HFF-Myc (cell line): ENCODE measurements around the gene GRIK4.
A peak's percentile ranks its signal among the peaks of the same experiment; 100 is the strongest.

Source experiments
- DNase-seq: peaks from one replicate; pipeline ENCODE4 v3.0.0-alpha.2; 2011; ENCODE audit warnings: low read depth; ENCODE audit errors: extremely low read depth
- H3K4me3 ChIP-seq: replicated peaks from 2 replicates; pipeline ENCODE4 v1.5.1; 2011; ENCODE audit warnings: low read depth, mild to moderate bottlenecking, control low read depth, low read length
- CTCF ChIP-seq: IDR thresholded peaks from 2 replicates; pipeline ENCODE4 v1.5.1; 2012; ENCODE audit warnings: mild to moderate bottlenecking, low read depth, low read length, control low read depth; ENCODE audit errors: missing control alignments

GRIK4 gene

DNA sequence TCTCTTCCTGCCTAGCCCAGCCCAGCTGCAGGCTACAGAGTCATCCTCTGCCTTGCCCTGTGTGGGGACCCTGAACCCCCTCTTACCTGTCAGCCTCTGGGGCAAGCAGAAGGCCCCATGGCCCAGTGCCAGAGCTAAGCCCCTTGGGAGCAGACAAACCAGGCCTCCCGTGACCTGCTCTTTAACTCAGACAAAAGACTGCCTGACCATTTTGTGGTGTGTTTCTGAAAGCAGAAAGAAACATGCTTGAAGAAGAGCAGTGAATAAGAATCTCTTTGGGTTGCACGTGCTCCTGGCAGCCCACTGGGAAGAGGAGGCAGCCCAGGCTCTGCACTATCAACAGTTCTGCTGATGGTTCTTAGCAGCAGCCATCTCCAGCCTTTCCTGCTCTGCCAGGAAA lies 118.6 kb downstream of the GRIK4 start:
- DNase-seq = no peak
- no peak overlapping the region for H3K4me3 ChIP-seq
- TF ChIP-seq CTCF = no peak

GRCh38 chr11:120632579-120632978 lies 121.0 kb downstream of the GRIK4 start:
- H3K4me3 ChIP-seq = no peak overlapping the region
- no peak for DNase-seq

GRCh38 chr11:120633616-120634393 lies 122.3 kb downstream of the GRIK4 start:
- no peak overlapping the region for H3K4me3 ChIP-seq
- no peak for TF ChIP-seq CTCF
- no peak for DNase-seq

More at GRCh38 chr11:120632579-120632978, 121.0 kb downstream of the GRIK4 start:
- TF ChIP-seq CTCF = peak; percentile 21

GRCh38 chr11:120634706-120635105 lies 123.2 kb downstream of the GRIK4 start:
- DNase-seq = no peak
- TF ChIP-seq CTCF = no peak

DNA sequence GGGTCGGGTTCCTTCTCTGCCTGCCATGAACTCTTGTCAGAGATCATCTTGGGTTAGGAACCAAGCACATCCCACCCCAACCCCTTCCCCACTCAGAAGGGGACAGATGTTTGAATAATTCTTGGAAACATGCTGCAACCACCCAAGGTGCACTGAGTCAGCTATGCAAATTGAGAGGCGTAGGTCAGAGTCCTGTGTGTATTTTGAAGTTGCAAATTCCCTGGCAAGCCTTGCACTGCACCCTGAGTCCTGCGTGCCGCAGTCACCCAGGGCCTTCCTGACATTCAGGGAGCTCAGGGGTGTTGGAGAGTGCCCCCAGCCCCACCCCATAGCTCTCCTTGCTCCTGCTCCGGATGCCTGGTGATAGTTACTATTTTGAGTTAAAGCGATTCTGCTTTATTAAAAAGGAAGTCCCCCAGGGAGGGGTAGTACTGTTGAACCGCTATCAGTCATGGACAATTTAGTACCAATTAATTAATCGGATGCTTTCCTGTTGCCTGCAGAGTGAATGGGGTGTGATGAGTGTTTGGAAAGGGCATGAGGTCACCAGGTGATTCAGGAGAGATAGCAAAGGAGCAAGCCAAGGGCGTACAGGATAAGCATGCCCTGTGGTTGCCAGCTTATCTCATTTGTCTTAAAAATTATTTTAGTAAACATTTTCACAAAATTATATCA lies 123.7 kb downstream of the GRIK4 start:
- no peak for DNase-seq
- TF ChIP-seq CTCF = no peak
- H3K4me3 ChIP-seq = no peak overlapping the region

More at GRCh38 chr11:120634706-120635105, 123.2 kb downstream of the GRIK4 start:
- H3K4me3 ChIP-seq = no peak overlapping the region

DNA sequence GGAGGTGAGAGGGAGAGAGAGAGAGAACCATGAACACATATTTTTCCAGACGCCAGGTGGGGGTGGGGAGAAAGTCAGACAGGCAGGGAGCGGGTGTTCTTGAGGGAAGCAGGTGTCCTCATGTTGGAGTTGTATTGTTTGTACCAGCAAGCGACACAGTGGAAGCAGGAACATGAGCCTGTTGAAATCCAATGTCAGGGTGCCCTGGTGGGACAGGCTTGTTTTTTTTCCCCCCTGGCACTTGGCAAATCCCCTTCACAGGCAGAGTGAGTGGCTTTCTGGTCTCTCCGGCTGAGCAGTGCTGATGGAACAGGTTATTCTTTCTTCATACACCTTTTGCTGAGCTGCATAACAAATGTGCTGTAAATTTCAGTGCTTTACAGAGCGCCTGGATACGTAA lies 125.6 kb downstream of the GRIK4 start:
- TF ChIP-seq CTCF = no peak
- DNase-seq = no peak
- no peak overlapping the region for H3K4me3 ChIP-seq
